Stimulated activated CD4-positive, alpha-beta T cell treated with anti-CD3 and anti-CD28 coated beads, TNF-alpha, amount 100 ng/mL, for 48 hours (primary cell): ENCODE data around the gene AEBP1.

Experiments used
- DNase-seq, 3 donors: peaks; one replicate each; pipeline ENCODE4 v3.0.0-alpha.2; 2020; ENCODE audit warnings: low read depth in 3 of 3

Gene AEBP1

DNA sequence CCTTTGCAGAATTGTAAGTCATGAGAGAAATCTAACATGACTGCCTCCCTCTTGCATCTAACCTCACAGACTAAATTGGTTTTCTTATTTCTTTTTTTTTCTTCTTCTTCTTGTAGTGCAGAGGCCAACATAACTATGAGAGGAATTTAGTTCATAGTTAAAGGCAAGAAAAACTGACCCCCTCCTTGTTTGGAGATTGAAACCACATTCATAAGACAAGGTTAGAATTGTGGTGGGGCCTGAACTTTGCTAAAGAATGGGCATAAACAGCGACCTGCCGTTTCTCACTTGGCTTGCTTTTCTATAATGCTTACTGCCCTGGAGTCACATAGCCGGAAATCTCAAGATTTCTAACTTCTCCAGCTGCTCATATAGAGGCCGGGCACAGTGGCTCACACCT is 19.4 kb upstream of the AEBP1 start:
- DNase-seq: no peak

DNA sequence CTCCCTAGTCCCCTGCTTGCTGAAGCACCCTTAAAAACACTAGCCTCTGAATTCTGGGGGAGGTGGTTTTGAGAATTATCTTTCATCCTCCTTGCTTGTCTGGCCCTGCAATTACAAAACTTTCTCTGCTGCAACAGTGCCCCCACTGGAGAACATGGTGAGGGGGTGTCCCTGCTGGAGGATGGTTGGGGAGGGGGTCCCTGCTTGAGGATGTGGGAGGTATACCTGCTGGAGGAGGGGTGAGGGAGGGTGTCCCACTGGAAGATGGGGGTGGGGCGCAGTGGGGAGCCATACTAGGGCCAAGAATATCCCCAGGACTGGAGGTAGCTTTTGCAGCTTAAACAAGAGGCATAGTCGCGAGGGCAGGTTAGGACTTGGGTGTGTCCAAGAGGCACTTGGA is 18.6 kb upstream of the AEBP1 start:
- no peak for DNase-seq

DNA sequence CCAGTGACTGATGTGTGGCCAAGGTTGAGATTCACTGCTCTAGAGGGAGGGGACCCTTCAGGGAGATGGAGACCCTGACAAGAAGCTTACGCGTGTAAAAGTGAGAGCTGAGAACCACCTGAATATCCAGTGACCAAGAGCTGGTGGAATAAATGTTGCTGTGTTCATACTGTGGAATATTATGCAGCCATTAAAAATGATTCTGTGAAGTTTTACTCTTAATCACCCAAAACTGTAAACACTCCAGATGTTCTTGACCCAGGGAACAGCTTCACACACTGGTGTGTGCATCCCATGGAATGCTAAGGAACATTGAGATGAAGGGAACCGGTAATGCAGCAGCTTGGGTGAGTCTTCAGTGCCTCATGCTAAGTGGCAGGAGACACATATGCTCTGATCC is 17.5 kb upstream of the AEBP1 start:
- no peak for DNase-seq

DNA sequence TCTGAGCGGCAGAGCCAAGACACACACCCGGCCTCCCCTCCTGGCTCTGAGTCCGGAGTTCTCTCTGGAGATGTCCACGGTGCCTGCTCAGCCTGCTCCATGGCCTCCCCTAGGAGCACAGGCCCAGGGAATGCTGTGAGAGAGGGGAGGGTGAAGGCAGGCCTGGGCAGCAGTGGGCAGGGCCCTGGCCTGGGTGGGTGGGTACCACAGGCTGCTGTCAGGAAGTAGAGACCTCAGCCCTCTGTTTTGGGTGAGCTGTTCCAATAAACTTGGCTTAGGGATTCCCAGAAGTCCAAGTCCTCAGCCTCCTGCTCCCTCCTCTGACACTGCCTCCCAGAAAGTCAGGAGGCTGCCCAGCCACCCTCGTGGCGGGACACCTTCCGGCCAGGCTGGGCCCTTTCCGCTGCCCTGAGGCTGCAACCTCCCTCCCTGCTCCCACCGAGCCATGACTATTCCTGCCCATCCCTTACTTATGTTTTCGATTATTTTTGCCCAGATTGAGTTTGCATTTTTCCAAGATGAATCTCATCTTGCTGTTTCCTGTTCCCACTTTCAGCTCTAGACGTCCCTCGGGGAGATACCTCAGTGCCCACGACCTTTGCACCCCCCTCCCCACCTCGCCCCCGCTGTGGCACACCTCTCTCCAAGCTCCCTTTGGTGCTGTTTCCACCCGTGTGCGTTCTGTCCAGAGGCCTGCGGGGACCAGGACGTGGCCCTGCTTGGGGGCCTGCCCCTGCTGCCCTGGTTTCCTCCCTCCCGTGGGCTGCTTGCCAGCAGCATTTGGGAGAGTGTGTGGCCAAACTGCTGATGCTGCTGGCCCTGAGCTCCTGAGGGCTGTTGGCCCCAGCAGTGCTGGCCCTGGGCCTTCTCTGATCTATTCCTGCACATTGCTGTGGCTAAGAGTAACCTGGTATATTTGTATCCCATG is 16.0 kb upstream of the AEBP1 start:
- DNase-seq: no peak

DNA sequence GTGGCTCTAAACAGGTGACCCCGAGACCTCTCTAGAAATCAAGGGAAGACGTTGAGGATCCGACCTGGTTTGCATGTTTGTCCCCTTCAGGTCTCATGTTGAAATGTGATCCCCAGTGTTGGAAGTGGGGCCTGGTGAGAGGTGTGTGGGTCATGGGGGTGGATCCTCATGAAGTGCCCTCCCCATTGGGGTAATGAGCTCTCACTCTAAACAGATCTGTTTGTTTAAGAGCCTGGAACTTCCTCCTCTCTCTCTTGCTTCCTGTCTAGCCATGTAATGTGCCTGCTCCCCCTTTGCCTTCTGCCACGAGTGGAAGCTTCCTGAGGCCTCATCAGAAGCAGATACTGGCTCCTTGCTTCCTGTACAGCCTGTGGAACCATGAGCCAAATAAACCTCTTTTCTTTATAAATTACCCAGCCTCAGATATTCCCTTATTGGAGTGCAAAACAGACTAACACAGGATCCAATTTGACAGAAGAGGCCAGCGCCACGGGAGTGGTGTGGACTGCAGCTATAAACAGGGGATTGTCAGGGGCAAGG is 11.0 kb upstream of the AEBP1 start:
- no peak for DNase-seq

DNA sequence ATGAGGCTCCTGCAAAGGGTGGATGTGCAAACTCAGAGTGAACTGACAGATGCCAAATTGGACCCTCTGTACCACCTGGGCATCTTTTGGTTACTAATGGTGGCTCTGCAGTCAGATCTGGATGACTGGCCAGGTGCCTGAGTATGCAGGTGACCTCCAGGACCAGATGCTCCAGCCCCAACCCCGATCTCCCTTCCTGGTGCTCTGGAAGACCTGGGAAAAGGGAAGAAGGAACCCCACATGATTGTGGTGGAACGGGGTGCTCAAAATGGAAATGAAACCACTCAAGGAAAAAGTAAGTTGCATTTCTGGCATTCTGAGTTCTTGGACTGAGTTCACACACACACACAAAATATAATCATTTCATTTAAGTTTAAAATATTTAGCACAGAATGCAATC is 9.8 kb upstream of the AEBP1 start:
- DNase-seq: no peak

DNA sequence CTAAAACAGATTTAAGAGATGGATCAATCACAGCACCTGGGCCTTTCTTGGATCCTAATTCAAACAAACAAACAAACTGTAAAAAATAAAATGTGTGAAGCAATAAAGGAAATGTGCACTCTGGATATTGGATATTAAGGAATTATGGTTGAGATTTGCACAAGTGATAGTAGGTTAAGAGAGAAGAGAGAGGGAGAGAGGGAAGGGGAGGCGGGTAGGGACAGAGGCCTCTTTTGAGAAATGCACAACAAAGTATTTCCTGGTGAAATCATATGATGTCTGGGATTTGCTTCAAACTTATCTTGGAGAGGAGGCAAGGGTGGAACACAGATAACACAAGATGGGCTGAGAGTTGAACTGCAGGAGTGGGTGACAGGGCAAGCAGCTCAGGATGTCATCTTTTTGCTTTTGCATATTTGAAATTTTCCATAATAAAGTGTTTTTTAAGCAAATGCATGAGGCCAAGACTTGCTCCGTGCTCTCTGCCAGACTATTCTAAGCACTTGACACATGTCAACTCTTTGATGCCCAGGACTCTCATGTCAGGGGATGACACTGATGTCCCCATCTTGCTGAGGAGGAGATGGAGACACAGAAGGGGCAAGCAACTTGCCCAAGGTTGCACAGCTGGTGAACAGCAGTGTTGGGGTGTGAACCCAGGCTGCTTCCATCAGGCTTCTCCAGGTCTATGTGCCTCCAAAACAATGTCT is 9.1 kb upstream of the AEBP1 start:
- DNase-seq: no peak

DNA sequence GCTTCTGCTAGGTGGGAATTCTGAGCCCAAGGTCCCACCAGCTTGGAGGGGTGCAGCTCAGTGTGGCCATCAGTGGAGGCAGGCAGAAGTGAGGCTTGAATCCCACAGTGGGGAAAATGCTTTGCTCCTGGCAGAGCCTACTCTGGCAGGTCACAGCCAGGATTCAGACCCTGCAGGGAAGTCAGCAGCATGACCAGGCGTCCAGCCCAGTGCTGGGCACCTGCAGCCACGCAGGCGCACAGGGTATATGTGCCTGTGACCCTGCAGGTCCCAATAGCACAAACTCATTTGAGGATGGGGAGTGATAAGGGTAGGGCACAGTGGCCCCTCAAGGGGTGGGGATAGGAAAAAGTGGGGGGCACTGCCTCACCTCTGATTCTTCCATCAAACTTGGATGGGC is 8.4 kb upstream of the AEBP1 start:
- DNase-seq: no peak

DNA sequence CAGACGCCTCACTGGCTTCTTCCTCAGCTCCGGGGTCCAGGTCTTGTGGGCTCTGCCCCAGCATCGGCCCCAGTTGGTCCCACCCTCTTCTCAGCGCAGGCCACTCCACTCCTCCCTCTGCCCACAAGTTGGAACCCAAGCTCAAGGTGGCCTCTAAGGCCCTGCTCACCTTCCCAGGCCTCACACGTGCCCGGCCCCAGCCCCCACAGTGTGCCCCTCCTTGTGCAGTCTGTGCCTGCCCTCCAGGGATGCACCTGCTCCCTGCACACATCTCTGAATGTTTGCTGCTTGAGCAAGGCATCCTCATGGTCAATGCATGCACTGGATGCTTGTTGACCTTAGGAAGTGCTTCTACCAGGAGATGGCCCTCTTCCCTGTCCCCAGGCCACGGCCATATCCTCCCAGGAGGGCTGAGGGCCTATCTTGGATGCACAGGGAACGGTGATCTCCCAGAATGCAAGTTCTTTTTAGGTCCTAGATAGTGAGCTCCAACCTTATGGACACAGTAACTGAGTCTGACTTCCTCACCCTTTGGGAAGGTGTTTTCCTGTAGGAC is 7.7 kb upstream of the AEBP1 start:
- no peak for DNase-seq

DNA sequence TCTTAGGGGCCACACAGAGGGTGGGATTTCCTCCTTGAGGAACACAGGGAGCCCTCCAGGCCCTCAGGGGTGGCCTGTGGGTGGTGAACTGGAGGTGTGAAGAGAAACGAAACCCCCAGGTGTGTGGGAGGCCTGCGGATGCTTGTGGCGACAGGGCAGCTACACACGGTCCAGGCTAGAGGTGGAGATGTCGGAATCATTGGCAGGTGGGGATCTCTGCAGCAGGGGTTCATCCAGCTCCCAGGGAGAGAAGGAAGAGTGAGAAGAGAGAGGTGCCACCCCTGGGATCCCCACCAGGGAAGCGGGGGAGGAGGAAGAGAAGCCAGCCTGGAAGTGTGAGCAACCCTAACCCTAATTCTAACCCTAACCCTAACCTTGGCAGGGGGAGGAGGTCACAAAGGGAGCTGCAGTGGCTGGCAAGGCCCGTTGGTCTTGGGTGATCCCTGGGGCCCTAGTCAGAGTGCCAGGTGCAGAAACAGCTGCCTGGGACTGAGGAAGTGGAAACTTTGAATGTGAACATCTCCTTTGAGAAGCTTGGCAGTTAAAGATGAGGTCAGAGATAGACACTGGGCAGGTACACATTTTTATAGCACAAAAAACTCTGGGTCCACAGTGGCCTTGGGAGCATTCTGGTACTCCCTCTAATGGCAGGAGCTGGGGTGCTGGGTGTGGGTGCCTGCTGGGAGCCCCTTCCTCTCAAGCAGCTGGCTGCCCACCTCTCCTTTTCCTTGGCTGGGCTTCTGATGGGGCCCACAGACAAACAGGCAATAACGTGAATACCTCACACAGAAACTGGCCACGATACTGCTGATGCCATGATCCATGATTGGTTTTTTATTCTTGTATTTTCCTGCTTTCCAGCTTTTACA is 6.8 kb upstream of the AEBP1 start:
- no peak for DNase-seq

DNA sequence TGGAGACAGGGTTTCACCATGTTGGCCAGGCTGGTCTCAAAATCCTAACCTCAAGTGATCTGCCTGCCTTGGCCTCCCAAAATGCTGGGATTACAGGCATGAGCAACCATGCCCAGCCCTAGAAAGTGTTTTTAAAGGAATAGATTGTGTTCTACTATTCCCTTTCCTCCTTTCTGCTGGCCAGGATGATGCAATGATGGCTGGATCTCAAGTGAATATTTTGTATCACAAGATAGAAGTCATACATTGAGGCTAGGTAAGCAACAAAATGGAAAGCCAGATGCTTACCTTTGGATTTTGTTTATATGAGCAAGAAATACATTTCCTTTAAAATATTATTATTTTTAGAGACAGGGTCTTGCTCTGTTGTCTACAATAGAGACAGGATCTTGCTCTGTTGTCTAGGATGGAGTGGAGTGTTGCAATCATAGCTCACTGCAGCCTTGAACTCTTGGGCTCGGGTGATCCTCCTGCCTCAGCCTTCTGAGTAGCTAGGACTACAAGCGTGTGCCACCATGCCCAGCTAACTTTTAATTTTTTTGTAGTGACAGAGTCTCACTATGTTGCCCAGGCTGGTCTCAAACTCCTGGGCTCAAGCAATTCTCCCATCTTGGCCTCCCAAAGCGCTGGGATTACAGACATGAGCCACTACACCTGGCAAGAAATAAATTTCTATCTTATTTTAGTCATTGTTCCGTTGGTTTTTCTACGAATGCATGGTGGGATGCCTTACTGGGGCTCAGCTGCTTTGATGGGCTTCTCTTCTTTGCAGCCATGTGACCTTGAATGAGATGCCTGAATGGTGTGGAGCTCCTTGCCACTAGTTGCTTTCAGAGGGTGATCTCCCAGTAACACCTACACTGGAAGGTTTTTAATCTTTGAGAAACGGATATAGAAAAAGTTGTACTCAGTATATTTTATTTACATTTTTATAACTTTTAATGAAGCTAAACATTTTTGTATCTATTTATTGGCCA is 5.8 kb upstream of the AEBP1 start:
- DNase-seq: no peak

DNA sequence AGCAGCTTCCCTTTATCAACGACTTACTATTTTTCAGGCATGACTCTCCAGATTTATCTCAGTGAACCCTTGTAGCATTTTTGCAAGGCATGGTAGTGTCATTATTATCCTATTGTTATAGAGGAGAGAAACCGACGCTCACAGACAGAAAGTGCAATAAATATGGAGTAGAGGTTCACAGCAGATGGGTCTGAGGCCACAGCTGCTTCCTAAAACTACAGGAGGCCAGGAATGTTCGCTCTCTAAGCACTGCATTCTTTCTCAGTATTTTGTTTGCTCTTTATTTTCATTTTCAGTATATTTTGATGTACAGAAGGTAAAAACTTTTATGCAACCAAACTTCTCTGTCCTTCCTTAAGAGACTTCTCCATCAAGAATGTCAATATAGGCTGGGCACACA is 4.5 kb upstream of the AEBP1 start:
- DNase-seq: no peak

DNA sequence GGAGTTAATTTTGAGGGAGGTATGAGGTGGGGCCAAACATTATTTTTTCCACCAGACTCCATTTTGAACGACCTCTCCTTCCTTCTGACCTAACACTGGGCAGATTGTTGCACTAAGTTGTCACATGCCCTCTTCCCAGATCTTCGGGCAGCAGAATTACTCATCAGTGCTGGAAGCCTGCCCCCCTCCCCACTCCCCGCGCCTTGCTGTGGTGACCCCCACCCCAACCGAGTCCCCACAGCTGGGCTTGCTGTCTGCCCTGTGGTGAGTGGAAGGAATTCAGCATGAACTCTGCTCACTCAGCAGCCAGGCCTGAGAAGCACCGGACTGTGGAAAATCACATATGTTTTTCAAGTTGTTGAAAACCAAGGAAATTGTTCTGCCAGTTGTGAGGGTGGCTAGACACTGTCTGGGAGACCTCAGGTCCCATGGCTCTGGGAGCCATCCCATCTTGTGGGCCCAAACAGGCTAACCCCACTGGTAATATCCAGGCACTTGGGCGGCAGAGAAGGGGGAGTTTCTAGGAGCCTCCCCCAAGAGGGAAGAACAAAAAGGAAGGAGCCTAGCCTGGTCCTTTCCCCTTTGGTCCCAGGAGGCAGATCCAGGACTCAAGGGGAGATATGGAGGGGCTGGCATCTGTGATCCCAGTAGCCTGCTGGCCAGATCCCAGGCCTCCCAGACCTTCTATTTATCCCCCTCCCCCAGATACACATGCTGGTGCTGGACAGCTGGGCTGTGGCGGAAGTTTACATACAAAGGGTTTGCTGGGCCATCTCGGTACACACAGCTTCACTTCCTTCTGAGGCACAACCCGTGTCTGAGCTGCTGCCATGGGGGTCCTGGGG is 3.5 kb upstream of the AEBP1 start:
- DNase-seq: no peak

DNA sequence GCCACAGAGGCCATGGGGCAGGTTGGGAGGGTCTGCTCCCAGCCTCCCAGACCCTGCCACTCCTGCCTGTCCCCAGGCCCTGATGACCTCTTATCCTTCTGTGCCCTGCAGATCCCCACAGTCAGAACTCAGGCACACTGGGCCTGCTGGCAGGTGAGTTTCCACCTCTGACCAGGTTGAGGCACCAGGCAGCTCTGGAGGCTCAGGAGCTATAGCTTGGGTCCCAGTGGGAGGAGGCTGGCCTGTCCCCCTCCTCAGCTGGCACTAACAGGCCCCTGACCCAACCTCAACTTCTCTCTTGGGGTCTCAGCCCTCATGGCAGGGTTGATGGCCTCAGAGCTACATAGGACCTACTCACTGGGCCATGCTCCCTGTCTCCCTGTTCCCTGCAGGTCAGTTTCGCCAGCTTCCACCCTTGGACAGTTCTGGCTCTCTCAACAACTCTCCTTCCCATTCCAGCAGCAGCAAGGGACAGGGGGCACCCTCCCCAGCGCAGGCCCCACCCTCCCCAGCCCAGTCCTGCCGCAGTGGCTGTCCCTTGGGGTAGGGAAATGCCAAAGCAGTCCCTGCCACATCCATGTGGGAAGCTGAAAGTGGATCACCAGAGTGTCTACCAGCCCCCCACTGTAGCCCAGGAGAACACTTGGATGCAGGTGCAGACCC is 2.7 kb upstream of the AEBP1 start:
- DNase-seq: no peak

DNA sequence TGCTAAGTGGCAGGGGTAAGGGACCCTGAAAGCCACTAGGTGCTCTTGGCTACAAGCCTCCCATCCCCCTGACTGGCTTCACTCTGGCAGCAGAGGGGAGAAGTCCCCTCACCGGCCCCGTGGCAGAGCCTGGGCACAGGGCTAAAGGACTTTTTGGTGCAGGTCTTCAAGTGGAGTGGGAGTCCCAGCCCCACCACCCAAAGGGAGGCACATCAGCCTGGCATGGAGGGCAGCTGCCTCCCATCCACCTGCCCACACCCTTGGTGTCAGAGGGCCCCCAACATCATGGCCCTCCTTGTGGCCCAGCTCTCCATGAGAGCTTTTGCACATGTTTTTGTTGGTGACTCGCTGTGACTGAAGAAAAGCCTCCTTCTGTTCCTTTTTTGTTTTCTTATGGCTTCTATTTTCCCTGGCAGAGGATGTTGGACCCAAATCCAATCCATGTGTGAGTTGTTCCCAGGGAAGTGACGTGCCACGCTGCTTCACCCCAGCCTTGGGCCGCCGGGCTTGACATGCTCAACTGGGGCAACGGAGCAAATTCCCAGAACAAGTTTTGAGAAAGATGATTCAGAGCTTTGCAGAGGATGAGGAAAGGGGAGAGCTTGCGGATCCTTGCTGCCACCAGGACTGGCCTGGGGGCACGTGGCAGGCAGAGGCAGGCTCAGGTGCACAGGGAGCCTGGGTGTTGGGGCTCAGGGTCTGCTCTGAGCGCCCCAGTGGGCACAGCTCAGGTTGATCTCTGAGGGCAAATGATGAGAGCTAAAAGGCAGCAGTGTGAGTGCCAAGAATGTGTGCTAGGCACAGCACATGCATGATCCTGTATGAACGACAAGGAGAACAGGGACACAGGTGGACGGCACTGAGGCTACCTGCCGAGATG is 1.9 kb upstream of the AEBP1 start:
- no peak for DNase-seq

DNA sequence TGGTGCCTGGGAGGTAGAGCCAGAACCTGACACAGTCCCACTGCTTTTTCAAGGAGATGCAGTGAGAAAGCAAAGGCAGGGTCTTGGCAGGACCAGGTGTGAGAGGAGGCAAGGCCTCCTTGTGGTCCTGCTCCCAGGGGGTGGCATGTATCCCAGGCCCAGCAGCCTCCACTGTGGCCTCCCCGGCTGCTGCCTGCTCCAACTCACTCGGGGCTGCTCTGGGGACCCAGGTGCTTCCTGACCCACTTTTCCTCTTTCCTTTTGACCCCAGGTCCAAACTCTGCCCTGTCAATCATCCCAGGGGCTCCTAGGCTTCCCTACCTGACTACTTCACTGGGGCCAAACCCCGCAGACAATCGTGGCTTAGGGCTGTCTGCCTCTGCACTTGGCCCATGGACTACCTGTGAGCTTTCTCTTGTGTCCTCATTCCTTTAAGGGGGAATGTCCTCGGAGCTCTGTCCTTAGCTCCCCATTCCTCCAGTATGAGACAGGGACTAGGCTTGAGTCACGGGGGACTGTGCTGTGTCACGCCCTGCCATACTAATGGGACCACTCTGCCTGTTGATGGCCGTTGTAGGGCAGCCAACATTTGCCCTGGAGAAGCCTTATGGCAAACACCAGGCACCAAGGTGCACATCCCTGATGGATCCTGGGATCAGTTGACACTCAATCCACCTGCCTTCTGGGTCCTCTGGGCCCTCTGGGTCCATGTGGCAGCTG is 1.1 kb upstream of the AEBP1 start:
- no peak for DNase-seq

DNA sequence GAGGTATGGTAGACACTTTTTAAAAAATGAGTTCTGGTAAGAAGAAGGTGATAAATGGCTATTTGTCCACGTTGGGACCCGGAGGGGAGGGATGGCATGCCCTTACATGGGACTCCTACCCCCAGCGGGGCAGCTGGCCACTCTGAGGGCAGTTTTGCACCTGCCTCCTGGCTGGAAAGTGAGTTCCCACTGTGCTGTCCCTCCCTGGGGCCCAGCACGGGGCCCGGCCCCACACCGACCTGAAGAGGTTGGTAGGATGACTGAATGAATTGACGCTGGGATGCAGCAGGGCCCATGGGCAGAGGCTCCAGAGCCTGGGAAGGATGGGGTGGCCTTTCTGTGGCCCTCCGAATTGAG is 601 bp upstream of the AEBP1 start:
- no peak for DNase-seq
